Fibroblast of pulmonary artery (primary cell): ENCODE data around the gene LIMS2.

ENCODE experiments used
- DNase-seq: peaks from one replicate; pipeline ENCODE4 v3.0.0-alpha.2; 2010; ENCODE audit warnings: low read depth
- H3K4me3 ChIP-seq: replicated peaks from 2 replicates; pipeline ENCODE4 v1.5.1; 2011; ENCODE audit warnings: low read depth, mild to moderate bottlenecking, control low read depth, low read length, moderate library complexity
- TF ChIP-seq, protein P1 (sequence below): IDR thresholded peaks from 2 replicates; pipeline ENCODE4 v1.5.1; 2011; ENCODE audit warnings: mild to moderate bottlenecking, control low read depth, low read length, inconsistent platforms; ENCODE audit errors: missing control alignments

The LIMS2 gene

DNA sequence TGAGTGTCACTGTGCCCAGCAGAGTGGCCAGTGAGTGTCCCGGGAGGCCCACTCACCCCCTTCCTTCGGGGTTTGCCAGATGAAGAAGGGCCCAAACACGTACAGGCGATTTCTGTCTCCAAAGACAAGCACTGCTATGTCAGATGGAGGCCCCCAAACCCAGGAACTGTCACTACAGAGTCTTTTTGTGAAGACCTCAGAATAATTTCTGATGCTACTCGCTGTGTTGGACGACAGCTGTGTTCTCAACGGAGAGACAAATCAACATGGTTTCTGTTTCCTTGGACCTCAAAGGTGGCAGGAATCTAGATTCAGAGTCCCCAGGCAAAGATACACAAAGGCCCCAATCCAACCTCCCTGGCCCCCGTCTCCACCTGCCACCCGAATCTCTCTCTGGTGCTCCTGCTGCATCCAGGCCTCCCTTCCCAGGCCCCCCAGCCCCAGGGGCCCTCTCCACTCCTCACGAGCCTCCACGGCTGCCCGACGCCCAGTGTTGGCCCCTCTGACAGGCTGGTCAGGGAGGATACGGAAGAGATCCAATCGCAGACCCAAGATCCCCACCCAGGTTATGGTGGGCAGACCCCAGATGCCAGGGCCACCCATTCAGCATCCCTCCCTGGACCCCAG is 31.8 kb downstream of the LIMS2 start:
- no peak for DNase-seq
- TF ChIP-seq, protein P1, sequence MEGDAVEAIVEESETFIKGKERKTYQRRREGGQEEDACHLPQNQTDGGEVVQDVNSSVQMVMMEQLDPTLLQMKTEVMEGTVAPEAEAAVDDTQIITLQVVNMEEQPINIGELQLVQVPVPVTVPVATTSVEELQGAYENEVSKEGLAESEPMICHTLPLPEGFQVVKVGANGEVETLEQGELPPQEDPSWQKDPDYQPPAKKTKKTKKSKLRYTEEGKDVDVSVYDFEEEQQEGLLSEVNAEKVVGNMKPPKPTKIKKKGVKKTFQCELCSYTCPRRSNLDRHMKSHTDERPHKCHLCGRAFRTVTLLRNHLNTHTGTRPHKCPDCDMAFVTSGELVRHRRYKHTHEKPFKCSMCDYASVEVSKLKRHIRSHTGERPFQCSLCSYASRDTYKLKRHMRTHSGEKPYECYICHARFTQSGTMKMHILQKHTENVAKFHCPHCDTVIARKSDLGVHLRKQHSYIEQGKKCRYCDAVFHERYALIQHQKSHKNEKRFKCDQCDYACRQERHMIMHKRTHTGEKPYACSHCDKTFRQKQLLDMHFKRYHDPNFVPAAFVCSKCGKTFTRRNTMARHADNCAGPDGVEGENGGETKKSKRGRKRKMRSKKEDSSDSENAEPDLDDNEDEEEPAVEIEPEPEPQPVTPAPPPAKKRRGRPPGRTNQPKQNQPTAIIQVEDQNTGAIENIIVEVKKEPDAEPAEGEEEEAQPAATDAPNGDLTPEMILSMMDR = no peak
- H3K4me3 ChIP-seq = no peak overlapping the region

DNA sequence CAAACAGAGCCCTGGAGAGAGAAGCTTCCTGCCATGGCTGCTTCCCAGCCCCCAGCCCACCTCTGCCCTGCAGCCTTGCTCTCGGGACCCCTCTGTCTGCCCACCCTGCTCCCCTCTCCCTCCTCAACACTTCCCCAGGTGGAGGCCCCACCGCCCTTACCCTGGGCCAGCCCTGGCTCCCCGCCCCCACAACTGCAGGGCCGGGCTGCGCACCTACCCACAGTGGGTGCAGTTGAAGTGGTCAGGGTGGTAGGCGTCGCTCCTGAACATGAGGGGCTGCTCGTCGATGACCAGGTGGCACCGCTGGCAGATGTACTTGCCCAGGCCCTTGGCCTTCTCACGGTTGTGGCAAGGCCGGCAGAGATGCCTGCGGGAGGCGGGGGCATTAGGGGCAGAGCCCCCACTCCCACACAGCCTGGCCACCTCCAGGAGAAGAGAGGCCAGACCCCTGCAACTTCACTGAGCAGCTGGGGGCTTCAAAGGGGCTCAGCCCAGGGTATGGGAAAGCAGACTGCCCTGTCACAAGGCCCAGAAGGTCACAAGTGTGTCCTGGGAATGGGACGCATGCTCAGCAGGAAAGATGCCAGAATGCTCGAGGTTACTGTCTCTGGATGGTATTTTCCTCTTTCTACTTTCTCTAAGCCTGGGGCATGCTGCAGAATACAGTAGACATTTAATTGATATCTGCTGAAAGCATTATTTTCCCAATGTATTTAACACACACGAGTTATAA is 32.5 kb downstream of the LIMS2 start:
- no peak for DNase-seq

DNA sequence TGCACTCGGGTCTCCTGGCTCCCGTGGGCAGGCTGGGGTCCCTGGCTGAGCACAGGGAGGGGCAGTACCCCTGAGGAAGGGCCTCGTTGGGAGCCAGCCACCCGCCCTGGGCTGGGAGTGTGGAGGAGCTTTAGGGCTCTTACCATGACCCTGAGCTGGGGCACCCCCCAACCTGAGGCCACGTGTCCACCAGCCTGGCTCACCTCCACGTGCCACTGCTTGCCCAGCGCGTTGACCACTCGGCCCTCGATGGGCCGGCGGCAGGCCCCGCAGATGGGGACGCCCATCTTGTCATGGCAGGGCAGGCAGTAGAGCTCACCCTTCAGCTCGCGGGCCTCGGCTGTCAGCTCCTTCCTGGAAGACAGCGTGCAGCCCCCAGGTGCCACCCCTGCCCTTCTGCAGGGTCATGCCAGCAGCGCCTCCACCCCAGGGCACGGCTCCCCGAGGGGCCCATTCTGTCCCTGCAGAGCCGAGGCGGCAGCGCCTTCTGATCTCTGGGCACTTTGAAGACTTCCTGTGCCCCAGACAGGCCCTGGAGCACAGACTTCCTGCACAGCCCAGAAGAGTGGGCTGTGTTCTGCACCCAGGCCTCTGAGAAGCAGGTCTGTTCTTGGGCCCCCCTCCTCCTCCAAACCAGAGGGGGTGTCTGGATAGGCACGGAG is 33.4 kb downstream of the LIMS2 start:
- DNase-seq = no peak
- TF ChIP-seq, protein P1 = no peak
- H3K4me3 ChIP-seq = no peak overlapping the region

More for the DNA sequence above, 32.5 kb downstream of the LIMS2 start:
- TF ChIP-seq, protein P1 = no peak
- H3K4me3 ChIP-seq = no peak overlapping the region

DNA sequence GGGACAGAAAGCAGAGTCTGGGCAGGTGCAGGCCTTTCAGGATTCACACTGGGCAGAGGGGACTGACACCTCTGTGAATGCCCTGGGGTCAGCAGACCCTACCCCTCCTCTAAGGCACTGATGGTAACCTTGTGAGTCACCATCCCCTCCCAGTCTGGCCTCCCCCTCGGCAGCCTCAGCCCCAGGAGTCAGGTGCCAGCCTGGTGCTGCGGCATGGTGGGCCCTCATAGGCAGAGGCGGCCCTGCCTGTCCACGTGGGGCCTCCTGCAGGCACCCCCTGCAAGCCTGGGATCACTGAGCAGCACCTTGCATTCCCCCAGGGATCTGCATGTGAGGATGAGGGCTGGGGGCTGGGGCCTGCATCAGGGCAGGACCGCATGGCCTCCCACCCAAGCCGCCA is 34.2 kb downstream of the LIMS2 start:
- H3K4me3 ChIP-seq = no peak overlapping the region
- TF ChIP-seq, protein P1 = no peak
- no peak for DNase-seq

DNA sequence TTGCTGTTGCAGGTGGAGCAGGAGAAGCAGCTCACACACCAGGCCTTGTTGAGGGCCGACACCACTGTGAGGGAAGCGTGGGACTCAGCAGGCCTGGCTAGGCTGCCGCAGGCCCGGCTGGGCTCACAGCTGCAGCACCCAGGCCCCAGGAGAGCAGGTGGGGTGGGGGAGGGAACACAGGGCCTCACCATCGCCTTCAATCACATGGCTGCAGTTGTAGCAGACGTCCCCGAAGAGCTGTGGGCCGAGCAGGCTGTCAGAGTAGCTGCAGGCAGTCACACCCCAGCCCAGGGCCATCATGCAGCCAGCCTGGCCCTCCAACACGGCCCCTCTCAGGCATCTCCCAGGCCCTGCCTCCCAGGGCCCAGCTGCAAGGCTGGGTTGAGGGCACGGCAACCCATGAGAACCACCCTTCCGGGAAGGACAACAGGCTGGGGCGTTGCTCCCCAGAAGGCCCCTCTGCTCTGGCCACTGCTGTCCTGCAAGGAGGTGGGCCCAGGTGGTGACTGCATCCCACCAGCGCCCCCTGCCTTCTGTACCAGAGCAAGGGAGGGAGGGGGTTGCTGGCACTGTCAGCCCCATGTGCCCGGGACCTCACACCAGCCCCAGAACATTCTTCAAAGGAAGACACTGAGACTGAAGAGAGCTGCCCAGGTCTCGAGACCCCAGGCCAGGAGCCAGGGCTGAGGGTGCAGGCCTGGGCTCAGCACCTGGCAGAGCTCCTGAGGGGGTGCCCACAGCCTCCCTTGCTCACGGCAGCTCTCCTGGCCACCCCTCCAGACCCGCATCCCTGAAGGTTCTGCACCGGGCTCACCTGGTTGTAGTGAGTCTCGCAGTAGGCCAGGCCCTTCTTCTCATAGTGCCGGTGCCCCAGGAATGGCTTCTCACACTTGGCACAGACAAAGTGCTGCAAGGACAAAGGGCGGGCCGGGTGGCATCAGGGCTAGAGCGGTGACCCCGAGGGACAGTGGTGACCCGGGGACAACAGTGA is 35.0 kb downstream of the LIMS2 start:
- no peak overlapping the region for H3K4me3 ChIP-seq
- DNase-seq = no peak
- TF ChIP-seq, protein P1 = no peak

DNA sequence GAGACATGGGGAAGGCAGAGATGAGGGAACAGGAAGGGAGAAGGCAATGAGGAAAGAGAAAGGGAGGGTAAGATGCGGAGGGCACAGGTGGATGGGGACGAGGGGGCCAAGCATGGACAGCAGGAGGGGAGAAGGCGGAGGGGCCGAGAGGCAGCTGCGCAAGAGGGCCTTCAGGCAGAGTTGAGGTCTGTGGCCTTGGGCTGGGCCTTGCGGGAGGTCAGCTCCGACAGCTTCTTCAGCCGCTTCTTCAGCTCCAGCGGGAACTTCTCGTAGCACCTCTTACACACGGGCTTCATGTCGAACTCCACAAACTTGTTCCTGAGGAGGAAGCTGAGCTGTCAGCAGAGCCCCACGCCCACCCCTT is 36.2 kb downstream of the LIMS2 start:
- no peak overlapping the region for H3K4me3 ChIP-seq
- TF ChIP-seq, protein P1 = no peak

More for the DNA sequence above, 36.2 kb downstream of the LIMS2 start:
- no peak for DNase-seq
